Stimulated activated CD4-positive, alpha-beta T cell treated with anti-CD3 and anti-CD28 coated beads, Interleukin-4, amount 100 ng/mL, for 1 hour (primary cell): ENCODE data around the gene C16orf78.
A peak's percentile ranks its signal among the peaks of the same experiment; 100 is the strongest.
"Not testable (repeated sequence)": the region's sequence is repeated elsewhere in the genome, so short reads cannot be mapped to it uniquely, and the experiment has no call there.

Experiments
- DNase-seq: peaks from one replicate; pipeline ENCODE4 v3.0.0-alpha.2; 2020

The C16orf78 gene

DNA sequence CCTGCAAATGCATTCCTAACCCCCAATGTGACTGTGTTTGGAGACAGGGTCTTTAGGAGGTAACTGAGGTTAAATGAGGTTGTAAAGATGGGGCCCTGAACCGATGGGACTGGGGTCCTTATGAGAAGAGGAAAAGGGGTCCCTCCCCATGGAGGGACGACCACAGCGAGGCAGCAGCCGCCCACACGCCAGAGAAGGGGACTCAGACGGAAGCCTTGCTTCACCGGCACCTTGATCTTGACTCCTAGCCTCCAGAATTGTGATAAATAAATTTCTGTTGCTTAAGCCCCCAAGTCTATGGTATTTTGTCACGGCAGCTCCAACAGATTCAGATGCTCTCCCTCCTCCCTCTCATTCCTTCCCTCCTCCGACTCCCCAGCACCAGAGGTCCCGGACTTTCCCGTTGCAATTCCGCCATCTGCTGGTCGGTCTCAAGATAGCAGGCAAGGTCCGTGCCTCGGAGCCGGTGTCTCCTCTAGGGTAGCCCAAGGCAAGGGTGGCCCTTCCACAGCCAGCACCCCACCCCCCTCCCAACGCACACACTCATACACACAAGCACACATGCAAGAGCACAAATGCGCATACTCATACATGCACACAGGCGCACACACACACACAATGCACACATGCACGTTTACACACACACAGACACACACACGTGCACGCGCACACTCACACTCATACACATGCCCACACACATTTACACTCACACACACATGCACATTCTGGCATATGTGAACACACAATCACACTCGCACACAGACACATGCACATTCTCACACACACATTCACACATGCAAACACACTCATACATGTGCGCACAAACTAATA is 23.1 kb upstream of the C16orf78 start:
- peak; percentile 49 for DNase-seq

DNA sequence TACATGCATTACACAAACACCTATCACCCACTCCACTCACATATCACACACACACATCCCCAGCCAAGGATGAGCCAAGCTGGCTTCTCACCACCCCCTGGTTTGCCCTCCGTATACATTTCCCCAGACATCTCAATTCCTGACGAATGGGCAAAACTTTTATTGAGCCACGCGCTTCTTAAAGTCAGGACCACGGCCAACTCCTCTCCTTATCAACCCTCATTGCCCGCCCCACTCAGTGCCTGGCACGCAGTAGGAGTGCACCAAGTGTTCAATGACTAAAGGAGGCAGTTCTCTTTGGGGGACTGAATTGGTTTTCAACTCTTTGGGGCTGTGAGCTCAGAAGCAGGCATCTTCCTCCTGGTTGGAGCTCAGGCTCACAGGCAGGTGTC is 22.5 kb upstream of the C16orf78 start:
- DNase-seq: no peak

DNA sequence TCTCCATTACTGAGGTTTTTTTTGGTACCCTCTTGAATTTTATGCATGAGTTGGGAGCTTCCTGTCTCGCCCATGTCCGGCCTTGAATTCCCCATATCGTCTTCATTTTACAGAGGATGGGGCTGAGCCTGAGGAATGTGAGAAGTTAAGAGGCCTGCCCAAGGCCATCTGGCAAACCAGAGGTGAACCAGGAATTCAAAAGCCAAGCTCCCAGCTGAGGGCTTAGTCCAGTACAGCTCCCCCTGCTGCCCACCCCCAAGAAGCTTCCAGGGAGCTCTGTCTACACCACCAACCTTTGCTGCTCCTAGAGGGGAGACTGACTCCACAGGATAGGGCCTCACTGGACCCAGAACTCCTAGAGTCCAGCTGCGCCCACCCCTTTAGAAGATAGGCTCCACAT is 20.7 kb upstream of the C16orf78 start:
- no peak for DNase-seq

DNA sequence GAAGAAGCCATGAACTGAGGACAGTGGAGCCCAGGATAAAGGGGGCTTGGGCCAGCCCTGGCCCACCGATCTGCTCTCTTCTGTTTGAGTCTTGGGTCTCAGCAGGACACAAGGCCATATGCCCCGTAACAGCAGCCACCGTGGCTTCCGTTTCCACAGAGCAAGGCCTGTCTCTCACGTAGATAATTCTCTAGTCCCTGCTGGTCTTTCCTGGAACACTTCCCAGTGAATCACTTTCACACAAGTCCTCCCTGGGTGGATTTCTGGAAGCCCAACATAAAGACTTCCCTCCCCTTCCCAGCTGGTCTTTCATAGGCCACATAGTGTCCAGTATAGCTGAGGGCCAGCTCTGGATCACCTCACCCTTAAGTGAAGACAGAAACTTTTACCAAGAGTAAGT is 19.9 kb upstream of the C16orf78 start:
- DNase-seq: no peak

DNA sequence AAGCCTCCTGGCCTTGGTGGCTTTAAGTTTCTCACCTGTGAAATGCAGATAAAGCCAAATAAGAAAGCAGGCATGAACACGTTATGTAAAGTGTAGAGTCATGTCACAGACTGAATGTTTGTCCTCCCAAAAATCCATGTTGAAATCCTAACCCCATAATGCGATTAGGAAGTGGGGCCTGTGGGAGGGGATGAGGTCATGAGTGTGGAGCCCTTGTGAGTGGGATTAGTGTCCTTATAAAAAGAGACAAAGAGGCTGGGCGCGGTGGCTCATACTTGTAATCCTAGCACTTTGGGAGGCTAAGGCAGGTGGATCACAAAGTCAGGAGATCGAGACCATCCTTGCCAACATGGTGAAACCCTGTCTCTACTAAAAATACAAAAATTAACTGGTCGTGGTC is 19.5 kb upstream of the C16orf78 start:
- no peak for DNase-seq

DNA sequence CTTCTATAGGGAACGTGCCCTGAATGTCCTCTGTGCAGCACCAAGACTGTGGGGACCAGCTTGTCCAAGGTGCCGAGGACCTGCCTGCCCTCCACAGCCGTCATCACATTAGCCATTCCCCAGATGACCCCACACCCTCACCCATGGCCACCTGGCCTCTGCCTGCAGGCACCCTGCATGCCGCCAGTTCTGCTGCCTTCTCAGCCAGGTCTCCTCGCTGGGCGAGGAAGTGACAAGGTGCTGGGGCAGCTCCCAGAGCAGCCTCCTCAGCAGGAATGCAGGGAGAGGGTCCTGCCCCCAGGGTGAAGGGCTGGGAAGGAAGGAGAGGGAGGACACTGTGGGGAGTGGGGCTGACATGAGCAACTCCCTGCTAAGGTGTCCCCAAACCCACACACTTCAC is 18.6 kb upstream of the C16orf78 start:
- no peak for DNase-seq

DNA sequence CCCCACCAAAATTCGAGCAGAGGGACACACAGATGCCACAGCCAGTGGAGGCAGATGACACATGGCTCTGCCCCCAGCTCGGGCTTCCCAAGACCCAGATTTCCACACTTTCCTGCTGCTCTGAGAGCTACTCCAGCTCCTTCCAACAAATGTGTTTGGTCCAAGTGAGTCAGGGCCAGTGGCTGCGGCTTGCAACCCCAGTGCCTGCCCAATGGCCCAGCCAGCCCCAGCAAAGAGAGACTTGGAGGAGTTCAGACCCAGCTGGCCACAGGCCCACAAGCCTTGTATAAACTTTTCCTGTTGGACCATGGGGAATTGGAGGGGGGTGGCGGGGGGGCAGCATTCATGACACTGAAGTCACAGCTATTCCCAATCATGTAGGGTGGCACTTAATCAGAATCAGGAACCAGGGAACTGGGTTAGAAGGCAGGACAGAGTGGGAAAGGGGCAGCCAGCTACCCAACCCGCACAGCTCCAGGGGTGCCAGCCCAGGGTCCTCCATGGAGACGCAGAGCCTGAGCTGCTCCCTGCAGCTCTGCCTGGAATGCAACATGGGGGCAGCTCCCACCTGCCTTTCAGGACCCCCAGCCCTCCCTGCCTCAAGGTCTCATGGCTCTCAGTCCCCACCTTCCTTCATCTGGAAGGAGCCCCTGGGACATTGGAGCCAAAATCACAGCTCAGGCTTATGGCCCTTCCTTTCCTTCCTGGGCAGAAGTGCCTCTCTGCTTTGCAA is 17.5 kb upstream of the C16orf78 start:
- DNase-seq: no peak

DNA sequence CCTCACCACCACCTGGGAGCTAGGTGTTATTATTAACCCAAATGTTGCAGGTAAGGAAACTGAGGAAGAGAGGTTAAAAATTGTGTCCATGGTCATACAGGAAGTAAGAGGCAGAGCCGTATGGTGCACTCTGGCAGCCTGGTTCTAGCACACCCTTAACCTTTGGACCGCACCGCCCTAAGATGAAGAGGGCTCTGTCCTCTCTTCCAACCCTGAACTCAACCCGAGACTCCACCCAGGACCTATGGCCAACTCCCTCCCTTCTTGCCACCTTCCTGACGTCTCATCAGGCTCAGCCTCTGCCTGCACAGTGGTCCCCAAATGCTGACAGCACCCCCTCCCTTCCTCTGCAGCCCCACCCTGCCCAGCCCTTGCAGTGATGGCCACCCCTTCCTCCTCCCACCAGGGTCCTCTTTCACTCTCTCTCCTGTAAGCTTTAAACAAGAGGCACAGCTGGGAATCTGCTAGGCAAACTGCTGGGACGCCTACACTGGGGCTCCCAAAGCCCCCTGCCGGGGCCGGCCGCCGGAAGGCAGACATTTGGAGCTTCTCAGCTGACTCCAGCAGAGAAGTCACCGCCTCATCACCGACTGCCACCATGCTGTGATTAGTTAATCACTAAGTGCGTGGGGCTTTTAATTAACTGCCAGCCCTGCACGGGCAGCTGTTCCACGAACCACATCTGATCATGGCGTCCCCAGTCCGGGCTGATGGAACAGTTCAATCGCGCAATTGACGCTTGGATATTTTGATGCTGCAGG is 16.7 kb upstream of the C16orf78 start:
- no peak for DNase-seq

DNA sequence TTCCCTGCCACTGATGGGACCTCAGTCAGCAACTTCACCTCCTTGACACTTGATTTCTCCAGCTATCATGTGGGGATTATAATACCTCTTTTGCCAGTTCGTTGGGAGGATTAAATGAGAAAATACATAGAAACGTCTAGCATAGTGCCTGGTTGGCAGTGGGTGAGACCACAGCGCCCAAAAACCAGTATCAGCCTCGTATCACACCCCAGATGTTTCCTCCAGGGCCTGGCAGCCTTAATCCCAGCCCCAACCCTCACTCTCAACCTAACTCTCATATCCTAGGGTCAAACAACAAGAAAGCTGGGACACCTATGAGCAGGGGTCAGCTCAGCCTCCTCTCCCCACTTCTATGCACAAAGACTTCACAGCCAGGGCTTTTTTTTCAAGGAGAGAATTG is 14.0 kb upstream of the C16orf78 start:
- no peak for DNase-seq

DNA sequence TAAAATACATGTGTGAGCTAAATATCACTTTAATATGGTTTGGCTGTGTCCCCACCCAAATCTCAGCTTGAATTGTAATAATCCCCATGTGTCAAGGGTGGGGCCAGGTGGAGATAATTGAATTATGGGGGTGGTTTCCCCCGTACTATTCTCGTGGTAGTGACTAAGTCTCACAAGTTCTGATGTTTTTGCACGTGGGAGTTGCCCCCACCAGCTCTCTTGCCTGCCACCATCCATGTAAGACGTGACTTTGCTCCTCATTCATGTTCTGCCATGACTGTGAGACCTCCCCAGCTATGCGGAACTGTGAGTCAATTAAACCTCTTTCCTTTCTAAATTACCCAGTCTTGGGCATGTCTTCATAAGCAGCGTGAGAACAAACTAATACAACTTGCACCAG is 11.9 kb upstream of the C16orf78 start:
- not testable (repeated sequence) for DNase-seq

DNA sequence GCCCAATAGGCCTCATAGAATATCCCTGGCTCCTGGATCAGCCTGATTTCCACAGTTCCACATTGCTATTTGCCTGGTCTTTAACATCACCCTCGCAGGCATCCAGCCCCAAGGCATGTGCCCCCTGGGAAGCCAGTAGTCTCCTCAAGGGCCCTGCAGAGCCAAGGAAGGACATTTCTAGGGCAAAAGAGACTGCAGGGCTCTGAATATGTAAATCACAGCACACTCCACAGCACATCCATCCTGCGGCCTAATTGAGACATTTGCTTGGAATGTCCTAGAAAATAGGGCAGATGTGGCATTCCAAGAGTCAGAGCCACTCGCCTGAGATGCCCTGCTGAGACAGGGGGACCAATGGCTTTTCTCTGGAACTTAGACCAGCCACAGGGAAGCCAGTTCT is 11.4 kb upstream of the C16orf78 start:
- DNase-seq: no peak

DNA sequence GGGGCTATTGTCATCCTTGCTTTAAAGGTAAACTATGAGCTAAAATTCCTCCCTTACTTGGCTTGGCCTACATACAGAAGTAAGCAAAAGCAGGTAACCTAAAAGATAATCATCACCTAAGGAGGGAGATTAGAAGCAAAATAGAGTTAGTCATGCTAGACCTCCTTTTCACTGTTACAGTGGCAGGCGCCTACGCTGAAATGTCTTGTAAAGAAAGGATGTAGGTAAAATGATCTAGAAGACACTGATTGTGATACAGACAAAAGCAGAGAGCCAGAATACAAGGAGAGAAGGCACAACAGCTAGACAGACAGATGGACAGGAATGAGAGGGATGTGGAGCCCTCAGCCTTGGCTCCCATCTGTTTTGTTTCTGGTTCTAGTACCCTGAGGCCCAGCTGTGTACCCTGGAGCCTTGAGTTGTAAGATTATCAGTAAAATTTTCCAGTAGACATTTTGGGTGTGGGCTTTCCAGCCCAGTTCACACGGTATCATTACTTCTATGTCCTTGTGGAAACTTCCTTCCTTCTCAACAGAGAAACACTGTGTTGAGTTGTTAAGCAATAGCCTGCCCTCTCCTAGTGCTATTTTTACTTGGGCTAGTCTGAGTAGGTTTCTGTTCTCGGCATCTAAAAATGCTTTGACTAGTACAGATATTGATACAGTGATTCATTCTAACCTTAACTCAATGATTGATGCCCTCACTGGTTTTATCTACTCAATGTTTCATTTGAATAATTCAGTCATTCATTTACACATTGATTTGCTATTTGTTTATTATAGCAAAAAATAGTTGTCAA is 7.7 kb upstream of the C16orf78 start:
- DNase-seq: no peak

DNA sequence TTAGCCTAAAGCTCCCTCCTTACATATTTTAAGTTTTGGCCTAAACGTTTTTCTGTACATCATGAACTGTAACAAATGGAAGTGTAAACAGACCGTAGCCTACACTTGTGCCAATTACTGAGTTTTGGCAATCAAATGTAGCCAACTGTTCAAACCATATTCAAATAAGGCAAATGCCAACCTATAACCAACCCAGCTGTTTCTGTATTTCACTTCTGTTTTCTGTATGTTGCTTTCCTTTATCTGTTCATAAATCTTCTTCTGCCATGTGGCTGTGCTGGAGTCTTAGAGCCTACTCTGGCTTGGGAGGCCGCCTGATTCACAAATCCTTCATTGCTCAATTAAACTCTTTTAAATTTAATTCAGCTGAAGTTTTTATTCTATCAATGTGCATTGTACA is 6.9 kb upstream of the C16orf78 start:
- DNase-seq: no peak

DNA sequence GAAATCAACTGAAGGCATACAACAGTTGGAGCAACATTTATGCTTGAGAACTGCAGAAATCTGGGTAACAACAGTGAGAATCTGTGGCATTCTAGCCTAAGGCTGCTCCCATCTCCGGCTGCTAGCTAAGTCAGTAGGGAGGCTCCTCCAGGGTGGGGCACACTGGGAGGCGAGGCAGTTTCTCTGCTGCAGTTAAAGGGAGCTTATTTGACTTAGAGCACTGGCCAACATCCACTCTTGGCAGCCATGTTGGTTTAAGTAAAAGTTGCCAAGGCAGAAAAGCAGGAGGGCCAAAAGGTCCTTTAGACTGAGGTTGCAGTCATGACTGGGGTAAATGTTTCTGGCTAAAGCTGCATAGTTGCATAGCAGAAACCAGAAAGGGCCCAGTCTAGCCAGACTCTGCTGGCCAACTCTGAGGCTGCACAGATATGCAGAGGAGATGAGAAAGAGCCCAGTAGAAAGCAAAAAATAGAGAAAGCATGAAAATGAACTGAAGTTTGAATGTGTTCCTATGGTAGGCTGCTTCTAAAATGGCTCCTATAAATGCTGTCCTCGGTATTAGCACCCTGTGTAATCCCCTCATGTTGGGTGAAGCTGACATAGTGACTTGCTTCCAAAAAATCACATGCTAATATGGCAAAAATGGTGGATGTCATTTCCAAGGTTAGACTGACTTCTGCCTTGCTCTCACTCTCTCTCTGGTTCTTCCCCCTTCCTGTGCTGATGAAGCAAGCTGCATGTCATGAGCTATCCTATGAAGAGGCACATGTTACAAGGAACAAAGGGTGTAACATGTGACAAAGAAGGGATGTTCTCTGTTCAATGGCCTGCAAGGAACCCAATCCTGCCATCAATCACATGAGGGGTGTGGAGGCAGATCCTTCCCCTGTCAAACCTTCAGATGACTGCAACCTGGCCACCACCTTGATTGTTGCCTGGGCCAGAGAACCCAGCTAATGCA is 3.7 kb upstream of the C16orf78 start:
- no peak for DNase-seq

DNA sequence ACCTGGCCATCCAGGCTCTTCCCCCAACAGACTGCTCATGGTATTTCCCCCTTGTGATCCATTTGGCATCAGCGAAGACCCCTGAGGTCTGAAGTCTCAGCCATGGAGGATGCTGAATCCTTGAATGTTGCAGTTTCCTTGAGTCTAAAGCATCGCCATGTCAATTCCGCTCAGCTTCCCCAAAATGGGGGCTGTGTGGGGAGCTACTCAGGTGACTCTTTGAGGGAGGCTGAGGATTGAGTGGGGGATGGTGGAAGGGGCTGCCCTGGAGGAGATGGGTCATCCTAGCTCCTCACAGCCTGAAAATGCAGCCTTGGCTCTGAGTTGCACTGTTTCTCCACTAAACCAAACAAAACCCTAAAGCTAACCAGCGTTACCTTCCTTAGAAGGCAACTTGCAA is 2.6 kb downstream of the C16orf78 start:
- DNase-seq: no peak

DNA sequence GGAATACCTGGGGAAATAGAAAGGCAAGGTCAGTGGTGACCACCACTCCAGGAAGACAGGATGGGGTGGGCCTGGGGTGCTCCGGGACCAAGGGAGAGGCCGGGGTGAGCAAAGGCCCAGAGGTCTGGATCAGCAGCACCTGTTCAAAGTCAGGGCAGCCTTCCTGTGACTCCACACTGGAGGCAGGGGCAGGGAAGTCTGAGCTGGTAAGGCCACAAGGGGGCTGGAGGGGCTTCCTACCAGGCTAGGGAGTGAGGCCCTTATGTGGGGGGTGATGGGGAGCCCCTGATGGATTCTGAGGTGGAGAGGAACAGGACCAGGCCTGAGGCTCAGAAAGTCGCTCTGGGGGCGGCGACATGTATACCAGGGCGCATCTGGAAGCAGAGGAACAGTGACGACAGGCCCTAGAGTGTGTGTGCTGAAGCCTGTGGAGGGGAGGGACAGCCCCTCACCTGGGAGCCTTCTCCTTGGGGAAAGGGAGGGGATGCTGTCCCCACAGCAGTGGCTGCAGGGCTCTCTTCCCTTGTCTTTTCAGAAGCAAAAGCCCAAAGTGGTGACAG is 3.7 kb downstream of the C16orf78 start:
- no peak for DNase-seq

DNA sequence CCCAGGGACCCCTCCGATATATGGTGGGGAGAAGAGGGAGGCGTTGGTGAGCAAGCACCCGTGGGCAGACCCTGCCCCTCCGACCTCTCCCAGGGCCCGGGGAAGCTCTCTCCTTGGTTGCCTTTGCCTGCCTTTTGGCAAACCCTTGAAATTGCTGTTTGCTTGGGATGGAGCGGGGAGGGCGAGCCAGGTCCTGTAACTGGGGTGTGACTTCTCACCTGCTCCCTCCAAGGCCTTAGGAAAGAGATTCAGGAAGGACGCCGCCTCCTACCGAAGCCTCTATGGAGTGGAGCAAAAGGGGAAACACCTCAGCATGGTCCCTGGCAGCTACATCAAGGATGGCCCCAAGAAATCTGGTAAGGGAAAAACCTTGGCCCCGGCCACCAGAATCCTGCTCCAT is 4.6 kb downstream of the C16orf78 start:
- no peak for DNase-seq

DNA sequence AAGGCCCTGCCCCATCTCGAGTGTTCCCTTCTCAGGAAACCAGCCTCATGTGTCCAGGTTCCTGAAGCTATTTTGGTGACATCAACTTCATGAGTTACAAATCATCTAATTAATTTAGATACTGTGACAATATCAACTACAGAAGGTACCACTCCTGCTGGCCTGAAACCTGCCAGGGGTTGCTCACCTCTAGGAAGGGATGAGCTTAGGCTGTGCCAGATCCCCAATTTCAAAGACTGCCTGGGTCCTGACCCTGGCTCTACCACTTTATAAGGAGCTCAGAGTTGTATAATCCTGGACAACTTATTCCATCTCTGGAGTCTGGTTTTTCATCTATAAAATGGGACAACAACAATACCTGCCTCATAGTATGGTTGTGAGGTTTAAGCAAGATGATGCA is 5.2 kb downstream of the C16orf78 start:
- no peak for DNase-seq

DNA sequence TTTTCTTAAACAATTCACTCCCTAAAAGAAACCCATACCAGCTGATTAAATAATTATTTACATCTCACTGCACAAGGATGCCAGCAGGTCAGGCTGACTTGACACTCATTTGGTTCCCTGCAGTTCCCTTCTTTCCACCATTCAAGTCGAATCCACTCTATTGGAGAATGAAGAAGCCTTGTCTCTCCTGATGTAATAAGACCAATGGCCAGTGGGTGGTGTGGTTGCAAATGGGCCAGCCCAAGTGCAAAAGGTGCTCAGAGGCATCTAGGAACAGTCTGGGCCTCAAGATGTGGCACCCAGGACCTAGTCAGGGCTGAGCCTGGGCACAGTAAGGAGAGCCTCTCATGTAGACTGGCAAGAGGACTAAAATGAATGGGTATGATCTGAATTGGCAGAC is 9.3 kb downstream of the C16orf78 start:
- DNase-seq: no peak

DNA sequence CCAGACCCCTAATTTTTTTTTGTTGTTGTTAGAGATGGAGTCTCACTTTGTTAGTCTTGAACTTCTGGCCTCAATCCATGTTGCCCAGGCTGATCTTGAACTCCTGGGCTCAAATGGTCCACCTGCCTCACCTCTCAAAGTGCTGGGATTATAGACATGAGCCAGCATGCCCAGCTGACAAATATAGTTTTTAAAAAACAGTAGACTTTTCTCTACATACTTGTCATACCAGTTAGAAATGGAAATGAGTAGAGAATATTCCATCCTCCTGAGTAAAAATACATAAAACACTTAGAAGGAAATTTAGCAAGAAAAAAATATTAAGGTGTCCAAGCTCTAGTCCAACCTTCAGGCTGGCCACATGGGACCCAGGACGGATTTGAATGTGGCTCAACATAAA is 21.4 kb downstream of the C16orf78 start:
- DNase-seq: no peak

DNA sequence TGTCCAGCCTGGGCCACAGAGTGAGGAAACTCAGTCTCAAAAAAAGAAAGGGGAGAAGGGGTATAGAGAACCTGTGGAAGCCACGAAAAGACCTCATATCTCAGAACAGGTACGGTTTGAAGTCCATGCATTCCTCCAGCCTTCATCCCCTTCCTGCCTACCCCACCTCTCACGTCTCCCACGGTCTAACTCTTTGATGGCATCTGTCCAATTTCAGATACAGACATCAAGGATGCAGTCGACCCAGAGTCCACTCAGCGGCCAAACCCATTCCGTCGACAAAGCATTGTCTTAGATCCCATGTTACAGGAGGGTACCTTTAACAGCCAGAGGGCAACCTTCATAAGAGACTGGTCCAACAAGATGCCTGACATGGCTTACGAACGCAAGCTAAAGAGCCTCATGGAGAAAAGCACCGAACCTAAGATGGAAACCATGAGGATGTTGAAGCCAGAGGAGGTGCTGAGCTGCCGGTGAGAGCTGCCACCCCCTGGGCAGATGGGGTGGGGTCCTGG is 22.7 kb downstream of the C16orf78 start:
- no peak for DNase-seq
